Head of caudate nucleus (tissue), 42 donors: ENCODE measurements around the gene NR1D1.

Experiments
- DNase-seq, 42 donors: peaks; one replicate each; pipeline versions ENCODE4 v3.0.0 to v3.0.0-alpha.2; 2020 to 2021; ENCODE audit warnings: mixed read lengths in 7 of 42
- intact Hi-C: fragments of 100-400 bp; cut with DNase I; formaldehyde crosslinking; loops from one replicate; pipeline ENCODE4 v1.15.0; 2022

Gene NR1D1

DNA sequence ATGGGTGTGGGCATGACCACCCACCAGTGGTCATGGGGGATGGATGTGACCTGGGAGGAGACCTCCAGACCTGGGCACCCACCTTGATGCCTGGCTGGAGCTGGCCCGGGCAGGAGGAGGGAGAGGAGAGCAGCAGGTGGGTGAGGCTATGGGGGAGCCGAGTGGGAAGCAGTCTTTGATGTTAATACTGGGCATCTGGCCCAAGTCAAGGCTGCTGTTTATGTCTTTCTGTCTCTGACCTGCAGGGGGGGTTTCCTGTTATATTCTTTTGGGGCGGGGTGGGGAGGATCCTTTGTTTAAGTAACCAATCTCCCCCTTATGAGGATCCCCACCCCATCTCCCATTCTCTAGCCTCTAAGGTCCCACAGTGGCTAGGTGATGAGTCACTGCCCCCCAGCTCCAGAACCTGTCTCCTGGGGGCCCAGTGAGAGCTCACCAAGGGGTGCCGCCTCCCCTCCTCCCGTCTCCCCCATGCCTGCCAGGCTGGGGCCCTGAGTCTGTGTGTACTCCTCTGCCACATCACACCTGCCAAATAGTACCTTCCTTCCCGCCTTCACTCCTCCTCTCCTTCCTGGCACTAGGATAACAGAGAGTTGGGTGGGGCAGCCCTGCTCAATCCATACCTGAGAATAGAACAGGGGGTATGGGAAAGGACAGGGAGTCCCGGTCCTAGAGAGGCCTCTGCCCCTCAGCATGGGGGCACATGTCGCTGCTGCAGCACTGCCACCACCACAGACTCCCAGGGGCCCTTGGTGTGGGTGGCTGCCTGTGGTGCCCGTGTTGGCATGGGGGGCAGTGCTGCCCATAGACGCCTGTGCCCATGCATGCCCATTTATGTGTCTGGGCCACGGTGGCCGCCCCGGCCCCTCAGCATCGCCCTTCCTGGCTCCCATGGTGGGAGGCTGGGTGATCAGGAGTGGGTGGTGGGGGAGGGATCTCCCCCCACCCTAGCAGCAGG, 30.4 kb downstream of the NR1D1 start:
- peak in 39 of 42 donors; percentile 44 to 93 (median 74) for DNase-seq

DNA sequence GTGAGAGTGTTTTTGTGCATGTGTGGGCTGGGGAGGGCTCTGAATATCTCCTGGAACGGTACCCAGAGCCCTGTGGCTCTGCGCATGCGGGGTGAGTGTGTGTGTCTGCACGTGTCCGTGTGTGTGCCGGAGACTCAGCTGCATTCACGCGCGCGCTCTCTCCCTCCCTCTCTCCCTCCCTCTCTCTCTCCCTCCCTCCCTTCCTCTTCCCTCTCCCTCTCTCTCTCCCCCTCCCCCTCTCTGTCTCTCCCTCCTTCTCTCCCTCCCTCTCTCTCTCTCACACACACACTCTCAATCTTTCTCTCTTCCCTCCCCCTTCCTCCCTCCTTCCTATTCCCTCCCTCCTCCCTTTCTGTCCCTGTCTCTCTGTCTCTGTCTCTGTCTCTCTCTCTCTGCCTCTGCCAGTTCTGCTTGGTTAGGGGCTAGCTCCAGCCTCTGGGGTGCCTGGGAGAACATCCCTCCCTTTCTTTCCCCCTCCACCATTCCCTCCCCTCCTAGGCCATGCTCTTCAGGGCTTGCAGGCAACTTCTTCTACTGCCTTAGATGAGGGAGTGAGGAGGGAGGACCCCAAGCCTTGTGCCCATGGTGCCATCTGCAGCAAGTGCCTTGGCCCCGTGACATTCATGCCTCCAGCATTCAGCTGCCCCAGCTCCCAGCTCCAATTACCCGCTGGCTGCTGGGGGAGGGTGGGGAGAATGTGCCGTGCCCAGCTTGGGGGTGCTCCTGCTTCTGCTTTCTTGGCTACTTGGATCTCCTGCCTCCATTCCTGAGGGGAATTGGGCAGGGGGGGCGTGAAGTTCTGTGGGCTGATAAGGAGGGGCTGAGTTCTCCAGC, 31.3 kb downstream of the NR1D1 start:
- DNase-seq: peak; percentile 89 to 98 (median 95)
- intact Hi-C loops: no loop called here

More for the DNA sequence above, 30.4 kb downstream of the NR1D1 start:
- intact Hi-C loops: loop anchor here (5.0 kb wide), 1 partner anchor 37 kb away; no protein-coding TSS in a partner anchor

DNA sequence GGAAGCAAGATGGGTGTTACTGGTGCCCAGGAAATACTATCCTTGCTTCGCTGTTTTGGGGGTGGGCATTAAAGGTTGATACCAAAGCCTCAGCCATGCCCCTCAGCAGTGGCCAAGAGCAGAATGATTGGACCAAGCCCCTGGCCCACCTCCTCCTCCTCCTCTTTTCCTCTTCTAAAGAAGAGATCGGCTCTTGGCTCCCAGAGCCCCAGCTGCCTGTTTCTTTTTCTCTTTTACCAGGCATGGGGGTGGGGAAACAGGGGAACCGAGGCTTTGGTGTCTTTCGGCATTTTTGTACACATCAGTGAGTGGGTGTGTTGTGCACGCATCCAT, 31.8 kb downstream of the NR1D1 start:
- intact Hi-C loops: no loop called here
- no peak for DNase-seq

DNA sequence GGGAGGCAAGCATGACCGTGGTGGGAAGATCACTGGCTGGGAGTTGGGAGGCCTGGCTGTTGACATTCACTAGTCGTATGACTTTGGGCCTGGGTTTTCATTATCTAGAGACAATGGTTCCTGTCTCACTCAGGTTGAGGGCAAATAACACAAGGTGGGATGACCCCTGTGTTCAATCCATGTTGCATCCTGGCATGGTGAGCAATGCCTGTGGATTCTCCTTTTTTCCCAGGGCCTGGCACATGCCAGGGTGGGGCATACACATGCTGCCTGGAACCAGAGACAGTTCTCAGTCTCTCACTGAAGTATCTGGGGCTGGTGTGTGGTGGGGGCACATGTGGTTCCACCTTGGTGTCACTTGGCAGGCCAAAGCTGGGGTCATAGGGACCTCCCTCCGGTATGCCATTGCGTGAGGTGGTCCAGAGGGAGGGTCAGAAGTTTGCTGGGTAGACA, 32.2 kb downstream of the NR1D1 start:
- intact Hi-C loops: no loop called here
- peak in 9 of 42 donors; percentile 21 to 65 (median 44) for DNase-seq

DNA sequence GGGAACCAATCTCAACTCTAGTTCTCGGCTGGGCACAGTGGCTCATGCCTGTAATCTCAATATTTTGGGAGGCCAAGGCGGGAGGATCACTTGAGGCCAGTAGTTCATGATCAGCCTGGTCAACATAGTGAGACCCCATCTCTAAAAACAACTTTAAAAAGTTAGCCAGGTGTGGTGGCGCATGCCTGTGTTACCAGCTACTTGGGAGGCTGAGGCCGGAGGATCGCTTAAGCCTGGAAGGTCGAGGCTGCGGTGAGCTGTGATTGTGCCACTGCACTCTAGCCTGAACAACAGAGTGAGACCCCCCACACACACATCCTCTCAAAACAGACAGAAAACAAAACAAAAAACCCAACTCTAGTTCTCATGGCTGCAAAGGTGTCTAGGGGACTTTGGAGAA, 32.7 kb downstream of the NR1D1 start:
- DNase-seq: no peak
- intact Hi-C loops: no loop called here

DNA sequence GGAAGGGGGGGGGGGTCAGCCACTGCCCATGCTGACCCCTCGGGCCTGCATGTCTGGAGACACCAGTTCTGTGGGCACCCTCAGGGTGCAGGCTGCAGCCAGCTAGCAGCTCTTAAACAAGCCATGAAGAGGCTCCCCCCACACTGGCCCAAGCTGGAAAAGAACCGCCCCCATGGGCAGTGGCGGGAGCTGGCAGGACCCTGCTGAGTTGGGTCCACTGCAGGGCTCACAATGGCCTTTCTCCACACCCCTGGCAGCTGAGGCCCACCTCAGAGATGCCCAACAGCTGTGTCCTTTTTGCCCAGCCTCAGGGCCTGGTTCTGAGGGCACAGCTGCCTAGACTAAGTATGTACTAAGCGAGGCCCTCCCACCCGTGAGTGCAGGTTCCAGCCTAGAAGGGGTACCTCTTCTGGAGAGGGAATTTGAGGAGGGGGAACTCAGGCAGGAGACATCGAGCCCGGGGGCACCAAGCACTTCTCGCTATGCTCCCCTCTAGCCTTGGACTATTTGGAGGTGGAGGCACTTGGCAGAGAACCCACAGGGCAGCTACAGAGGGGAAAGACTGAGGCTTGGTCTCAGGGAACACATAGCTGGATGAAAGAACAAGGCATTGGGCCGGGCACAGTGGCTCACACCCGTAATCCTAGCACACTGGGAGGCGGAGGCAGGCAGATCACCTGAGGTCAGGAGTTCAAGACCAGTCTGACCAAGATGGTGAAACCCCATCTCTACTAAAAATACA, 34.4 kb downstream of the NR1D1 start:
- peak in 30 of 42 donors; percentile 19 to 74 (median 50) for DNase-seq

DNA sequence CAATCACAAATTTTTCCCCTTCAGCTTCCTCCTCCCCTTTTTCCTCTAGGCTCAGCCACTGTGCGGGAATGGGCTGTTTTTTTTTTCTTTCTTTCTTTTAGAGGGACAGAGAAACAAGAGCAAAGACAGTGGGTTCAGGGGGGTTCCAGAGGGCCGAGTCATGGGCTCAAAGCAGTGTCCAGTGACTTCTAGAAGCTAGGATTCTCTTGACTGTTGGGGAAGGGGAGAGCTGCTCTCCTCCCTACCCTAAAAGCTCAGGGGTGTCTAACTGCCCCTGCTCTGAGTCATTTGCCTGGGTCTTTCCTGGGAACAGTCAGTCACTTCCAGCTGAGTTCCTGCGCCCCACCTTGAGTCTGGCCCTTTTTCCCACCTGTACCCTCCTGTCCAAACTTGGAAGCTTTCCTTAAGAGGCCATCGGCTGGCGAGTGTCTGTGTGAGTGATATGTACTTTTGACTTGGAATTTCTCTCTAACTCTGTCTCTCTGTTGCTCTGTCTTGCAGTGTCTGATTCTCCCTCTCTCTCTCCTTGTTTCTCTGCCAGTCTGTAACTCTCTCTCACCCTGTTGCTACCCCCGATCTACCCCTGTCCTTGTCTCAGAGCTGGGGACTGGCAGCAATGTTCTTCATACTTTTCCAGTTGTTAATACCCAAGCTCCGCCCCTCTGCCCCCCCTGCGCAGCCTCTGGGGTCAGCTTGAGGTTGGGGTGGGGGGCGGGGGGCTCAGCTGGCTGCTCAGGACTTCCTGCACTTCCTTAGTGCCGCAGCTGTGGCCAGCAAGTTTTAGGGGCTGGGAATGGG, 35.2 kb downstream of the NR1D1 start:
- peak in 24 of 42 donors; percentile 31 to 74 (median 46) for DNase-seq
- intact Hi-C loops: no loop called here

More for the DNA sequence above, 34.4 kb downstream of the NR1D1 start:
- intact Hi-C loops: no loop called here

DNA sequence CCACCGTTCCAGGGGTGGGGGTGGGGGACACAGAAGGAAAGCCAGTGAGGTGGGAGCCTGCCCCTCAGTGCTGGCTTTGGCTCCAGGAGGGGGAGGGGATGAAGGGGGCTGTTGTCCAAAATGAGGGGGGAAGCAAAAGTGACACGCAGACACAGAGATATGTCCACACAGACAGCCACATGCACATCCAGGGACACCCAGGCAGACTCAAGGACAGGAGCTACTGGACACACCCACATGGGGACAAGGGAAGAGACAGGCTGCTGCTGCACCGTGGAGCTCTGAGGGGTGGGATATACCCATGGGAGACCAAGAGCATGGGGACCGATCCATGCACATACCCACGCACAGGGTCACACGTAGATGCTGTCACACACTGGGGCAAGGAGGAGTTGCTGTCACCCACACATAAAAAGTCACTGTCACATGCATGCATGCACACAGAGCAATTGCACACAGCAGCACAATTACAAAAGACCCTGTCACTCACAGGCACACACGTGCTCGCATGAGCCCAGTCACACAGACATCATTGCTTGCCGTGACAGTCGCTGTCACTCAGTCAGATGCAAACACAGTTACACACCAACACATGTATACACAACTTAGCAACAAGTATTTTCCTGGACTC, 36.4 kb downstream of the NR1D1 start:
- DNase-seq: peak; percentile 51 to 91 (median 74)

DNA sequence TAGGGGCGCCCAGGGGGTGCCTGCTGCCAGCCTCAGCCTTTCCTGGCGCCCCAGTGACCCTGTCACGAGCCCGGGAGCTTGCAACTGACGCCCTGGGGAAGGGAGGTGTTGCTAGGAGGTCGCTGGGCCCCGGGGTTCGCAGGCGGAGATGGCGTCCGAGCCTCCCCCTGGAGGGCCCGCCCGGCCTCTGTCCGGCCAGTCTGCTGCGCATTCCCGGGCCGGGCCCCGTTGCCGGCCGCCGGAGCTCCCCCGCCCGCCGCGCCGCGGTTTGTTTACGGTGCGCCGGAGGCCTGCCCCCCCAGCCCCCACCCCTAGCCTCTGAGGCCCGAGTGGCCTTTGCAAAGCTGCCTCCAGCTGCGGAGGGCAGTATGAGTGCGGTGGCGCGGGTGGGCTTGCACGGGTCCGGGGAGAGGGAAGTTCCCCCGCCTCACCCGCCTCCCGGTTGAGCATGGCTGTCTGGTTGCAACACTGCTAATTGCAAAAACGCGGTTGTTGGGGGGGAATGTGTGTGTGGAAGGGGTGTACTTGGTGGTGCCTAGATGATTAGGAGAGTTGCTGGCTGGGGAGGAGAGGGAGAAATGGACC, 37.1 kb downstream of the NR1D1 start:
- peak in 36 of 42 donors; percentile 26 to 75 (median 52) for DNase-seq
- intact Hi-C loops: no loop called here

More for the DNA sequence above, 36.4 kb downstream of the NR1D1 start:
- intact Hi-C loops: no loop called here

DNA sequence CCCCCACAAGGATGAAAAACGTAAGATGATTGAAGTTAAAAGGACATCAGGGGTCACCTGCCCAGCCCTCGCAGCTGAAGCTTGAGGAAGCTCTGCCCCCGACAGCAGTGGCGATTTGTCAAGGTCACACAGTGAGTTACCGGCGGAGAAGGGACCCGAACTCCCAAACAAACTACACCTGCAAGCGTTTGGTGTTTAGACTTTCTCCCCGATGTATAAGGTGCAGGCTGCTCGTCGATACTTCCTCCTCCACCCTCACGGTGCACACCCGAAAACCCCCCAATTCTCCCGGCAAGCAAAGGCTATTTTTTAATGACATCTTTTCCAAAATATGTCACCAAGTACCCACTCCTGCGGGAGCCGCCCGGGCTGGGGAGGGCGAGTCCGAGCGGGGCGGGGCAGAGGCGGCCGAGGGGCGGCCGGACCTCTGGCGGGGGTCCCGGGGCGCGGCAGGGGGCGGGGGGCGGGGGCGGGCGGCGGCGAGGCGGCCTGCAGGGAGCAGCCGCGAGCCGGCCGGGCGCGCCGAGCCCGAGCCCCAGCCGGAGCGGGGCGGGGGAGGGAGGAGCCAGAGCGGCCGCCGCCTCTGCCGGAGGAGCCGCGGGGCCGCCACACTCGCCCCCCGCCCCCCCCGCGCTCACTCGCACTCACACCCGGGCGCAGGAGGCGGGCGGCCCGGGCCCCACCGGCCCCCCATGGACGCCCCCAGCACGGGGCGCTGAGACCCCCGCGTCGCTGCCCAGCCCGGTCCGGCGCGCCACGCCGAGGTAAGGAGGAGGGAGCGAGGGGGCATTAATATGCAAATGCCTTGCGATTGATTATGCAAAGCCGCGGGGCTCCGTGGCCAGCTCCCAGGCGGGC, 37.8 kb downstream of the NR1D1 start, which contains the start of gene THRA:
Gene THRA (plus strand): TSS at position 637 of the 858 bp plus-strand sequence. CDS start 11,524 bp downstream, outside the sequence.
- intact Hi-C loops: no loop called here

DNA sequence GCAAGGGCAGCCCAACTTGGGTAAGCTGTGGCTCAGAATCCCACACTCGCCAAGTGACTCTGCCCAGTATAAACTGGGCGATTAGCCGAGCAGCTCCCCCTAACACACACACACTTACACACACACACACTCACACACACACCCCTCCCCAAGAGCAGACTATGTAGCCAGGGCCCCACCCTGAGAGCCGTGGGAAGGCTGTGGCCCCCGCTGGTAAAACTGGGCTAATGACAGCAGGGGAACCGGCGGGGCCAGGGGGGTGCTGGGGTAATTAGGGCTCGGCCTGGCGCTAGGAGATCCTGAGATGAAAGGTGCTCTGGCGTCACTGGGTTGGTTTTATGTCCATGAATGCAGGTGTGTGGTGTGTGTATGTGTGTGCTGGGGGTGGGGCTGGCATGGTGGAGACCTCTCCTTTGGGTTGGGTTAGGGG, 38.8 kb downstream of the NR1D1 start:
- peak in 3 of 42 donors; percentile 13 to 40 (median 30) for DNase-seq
- intact Hi-C loops: no loop called here

More for the DNA sequence above, 37.8 kb downstream of the NR1D1 start, which contains the start of gene THRA:
- peak in 41 of 42 donors; percentile 46 to 91 (median 81) for DNase-seq

DNA sequence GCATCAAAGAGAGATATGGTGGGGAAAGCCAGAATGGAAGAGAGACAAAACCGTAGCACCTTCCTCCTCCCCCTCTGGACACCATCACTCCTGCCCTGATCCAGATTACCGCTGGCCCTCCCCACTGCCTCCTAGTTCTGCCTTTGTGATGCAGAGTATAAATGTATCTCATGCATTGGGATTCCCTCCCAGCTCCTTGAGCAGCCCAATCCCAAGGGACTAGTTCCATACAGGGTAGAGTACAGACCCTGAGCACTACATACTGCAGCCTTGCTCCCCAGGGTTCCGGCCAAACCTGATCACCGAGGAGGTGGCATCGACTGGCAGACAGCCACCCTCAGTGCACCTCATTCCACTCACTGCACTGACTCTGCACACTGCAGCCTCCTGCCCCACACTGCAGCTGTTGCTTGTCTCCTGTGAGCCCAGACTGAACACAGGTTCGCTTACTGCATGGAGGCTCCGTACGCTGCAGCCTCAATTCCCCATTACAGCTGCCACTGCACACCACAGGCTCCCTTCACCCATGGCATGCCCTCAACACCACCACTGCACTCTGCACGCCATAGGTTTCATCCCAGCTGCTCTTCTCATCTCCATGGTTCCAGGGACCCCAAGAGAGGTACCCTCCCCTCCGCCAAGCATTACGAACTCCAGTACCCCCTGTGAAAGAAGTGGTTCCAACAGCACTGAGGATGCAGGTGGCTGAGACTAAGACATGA, 39.3 kb downstream of the NR1D1 start:
- intact Hi-C loops: no loop called here
- DNase-seq: peak in 3 of 42 donors; percentile 13 to 47 (median 31)

DNA sequence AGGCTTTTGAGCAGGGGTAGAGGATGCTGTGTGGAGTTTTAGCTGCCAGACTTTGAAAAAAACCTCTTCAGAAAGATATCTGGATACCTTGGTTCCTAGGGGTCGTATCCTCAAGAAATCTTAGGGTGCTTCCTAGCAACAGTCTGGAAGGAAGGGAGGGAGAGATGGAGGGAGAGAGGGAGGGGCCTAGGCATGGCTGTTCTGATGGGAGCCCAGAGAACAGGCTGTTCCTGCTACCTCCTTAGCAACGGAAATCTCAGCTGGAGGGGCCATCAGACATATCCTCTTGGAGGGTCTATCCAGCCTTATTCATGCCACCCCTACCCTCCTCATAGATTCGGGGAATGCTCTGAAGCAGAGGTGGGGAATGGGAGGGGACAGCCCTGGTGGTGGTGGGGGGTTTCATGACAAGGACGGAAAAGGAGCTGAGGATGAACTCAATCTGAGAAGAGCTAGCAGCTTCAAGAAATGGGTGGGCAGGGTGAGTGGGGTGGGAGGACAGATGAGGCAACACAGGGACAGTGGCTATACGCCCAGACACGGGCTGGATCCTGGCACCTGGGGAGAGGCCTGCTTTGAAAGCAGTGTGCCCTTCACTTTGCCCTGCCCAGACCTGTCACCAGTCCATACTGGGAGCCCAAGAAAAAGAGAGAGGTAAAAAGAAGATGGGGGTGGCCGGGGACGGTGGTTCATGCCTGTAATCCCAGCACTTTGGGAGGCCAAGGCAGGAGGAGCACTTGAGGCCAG, 40.5 kb downstream of the NR1D1 start:
- intact Hi-C loops: no loop called here
- DNase-seq: no peak

DNA sequence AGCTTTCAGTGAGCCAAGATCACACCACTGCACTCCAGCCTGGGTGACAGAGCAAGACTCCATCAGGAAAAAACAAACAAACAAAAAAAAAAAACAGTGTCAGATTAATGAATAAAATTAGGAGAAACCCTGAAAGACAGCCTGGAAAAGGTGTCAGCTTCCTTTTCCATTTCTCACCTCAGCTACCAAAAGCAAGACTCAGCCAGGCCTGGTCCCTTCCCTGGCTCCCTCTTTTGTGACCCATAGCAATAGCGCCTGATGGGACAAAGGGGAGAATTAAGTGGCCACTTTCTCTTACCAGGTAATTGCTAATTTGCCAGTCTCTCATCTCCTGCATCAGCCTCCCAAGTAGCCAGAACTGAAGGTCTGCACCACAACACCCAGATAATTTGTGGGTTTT, 41.5 kb downstream of the NR1D1 start:
- intact Hi-C loops: no loop called here
- DNase-seq: no peak
